Measurements from ENCODE around the gene NMD3. TPM values are rescaled to one million over a fixed set of nuclear protein-coding genes. Genes with fewer than 3 reads are reported as not detected.

NMD3 gene
- total RNA-seq, 1 experiment from 2014 or later, result 51.1 TPM

GRCh38 chr3:161215185-161215584, 5.9 kb upstream of the NMD3 start:
- ChIA-PET CTCF (no interaction called here), POLR2A (ENCODE audit: low non-redundant PET) (no interaction called here)
- Histone ChIP-seq H3K4me3 (ENCODE audit: low read depth, low read length, poor library complexity, severe bottlenecking) (no peak overlapping the region), H3K9me3 (ENCODE audit: low read depth, low read length, poor library complexity, severe bottlenecking) (no peaks in the 10 kb centered on the region), H3K27me3 (replicated peaks; ENCODE audit: insufficient read depth, low read depth, low read length, poor library complexity) (no peaks in the 10 kb centered on the region), H3K36me3 (ENCODE audit: insufficient read depth, low read length, poor library complexity, severe bottlenecking) (no peaks in the 10 kb centered on the region), H3K27ac (ENCODE audit: low read depth, low read length, poor library complexity, severe bottlenecking) (no peak overlapping the region), H3K4me1 (ENCODE audit: insufficient read depth, low read length, poor library complexity, severe bottlenecking) (no peaks in the 10 kb centered on the region)
- TF ChIP-seq CTCF (conservative IDR thresholded peaks at IDR 0.05; ENCODE audit: low read depth, low read length), result no peak
- no peak for TF ChIP-seq EZH2 (IDR thresholded peaks at IDR 0.05; ENCODE audit: borderline replicate concordance, low read depth, low read length, poor library complexity, severe bottlenecking)
- BruUV-seq (replicated peaks), result no TSS peak
- DNase-seq (ENCODE audit: low spot score), result no peak
- intact Hi-C loops (cut with micrococcal nuclease; ENCODE audit: unreplicated experiment), result no loop called here

- TF ChIP-seq EZH2 (IDR thresholded peaks at IDR 0.05; ENCODE audit: borderline replicate concordance, low read depth, low read length, poor library complexity, severe bottlenecking) (no peak), CTCF (conservative IDR thresholded peaks at IDR 0.05; ENCODE audit: low read depth, low read length) (no peak)
- Histone ChIP-seq H3K4me3 (ENCODE audit: low read depth, low read length, poor library complexity, severe bottlenecking) (no peak overlapping the region), H3K9me3 (ENCODE audit: low read depth, low read length, poor library complexity, severe bottlenecking) (no peaks in the 10 kb centered on the region), H3K27me3 (replicated peaks; ENCODE audit: insufficient read depth, low read depth, low read length, poor library complexity) (no peaks in the 10 kb centered on the region), H3K4me1 (ENCODE audit: insufficient read depth, low read length, poor library complexity, severe bottlenecking) (peaks cover 4% of the 10 kb centered on the region), H3K36me3 (ENCODE audit: insufficient read depth, low read length, poor library complexity, severe bottlenecking) (no peaks in the 10 kb centered on the region), H3K27ac (ENCODE audit: low read depth, low read length, poor library complexity, severe bottlenecking) (no peak overlapping the region)
- POLR2A ChIA-PET (ENCODE audit: low non-redundant PET), result no interaction called here
- CTCF ChIA-PET, result no interaction called here
- peak; percentile 55 for DNase-seq (ENCODE audit: low spot score)
- BruUV-seq (replicated peaks), result no TSS peak
- intact Hi-C loops (cut with micrococcal nuclease; ENCODE audit: unreplicated experiment), result no loop called here
These were observed 3.6 kb upstream of the NMD3 start for GRCh38 chr3:161217496-161217895.

- DNase-seq (ENCODE audit: low spot score), result no peak
- peaks cover 4% of the 10 kb centered on the region for H3K4me1 ChIP-seq (ENCODE audit: insufficient read depth, low read length, poor library complexity, severe bottlenecking)
- no peak overlapping the region for H3K4me3 ChIP-seq (ENCODE audit: low read depth, low read length, poor library complexity, severe bottlenecking)
- intact Hi-C loops (cut with micrococcal nuclease; ENCODE audit: unreplicated experiment), result no loop called here
- POLR2A ChIA-PET (ENCODE audit: low non-redundant PET), result no interaction called here
- CTCF ChIA-PET, result no interaction called here
- no peak for TF ChIP-seq EZH2 (IDR thresholded peaks at IDR 0.05; ENCODE audit: borderline replicate concordance, low read depth, low read length, poor library complexity, severe bottlenecking)
- H3K36me3 ChIP-seq (ENCODE audit: insufficient read depth, low read length, poor library complexity, severe bottlenecking), result no peaks in the 10 kb centered on the region
- no peaks in the 10 kb centered on the region for H3K9me3 ChIP-seq (ENCODE audit: low read depth, low read length, poor library complexity, severe bottlenecking)
- BruUV-seq (replicated peaks), result no TSS peak
- H3K27ac ChIP-seq (ENCODE audit: low read depth, low read length, poor library complexity, severe bottlenecking), result no peak overlapping the region
- no peaks in the 10 kb centered on the region for H3K27me3 ChIP-seq (replicated peaks; ENCODE audit: insufficient read depth, low read depth, low read length, poor library complexity)
These were observed 1.6 kb upstream of the NMD3 start for GRCh38 chr3:161219495-161219894.

- peaks cover 4% of the 10 kb centered on the region for H3K4me1 ChIP-seq (ENCODE audit: insufficient read depth, low read length, poor library complexity, severe bottlenecking)
- intact Hi-C loops (cut with micrococcal nuclease; ENCODE audit: unreplicated experiment), result no loop called here
- H3K27me3 ChIP-seq (replicated peaks; ENCODE audit: insufficient read depth, low read depth, low read length, poor library complexity), result no peaks in the 10 kb centered on the region
- no TSS peak for BruUV-seq (replicated peaks)
- CTCF ChIA-PET, result no interaction called here
- H3K36me3 ChIP-seq (ENCODE audit: insufficient read depth, low read length, poor library complexity, severe bottlenecking), result peaks cover 4% of the 10 kb centered on the region
- peak; percentile 47 for DNase-seq (ENCODE audit: low spot score)
- H3K27ac ChIP-seq (ENCODE audit: low read depth, low read length, poor library complexity, severe bottlenecking), result peak overlapping the region; percentile 95
- H3K9me3 ChIP-seq (ENCODE audit: low read depth, low read length, poor library complexity, severe bottlenecking), result no peaks in the 10 kb centered on the region
- H3K4me3 ChIP-seq (ENCODE audit: low read depth, low read length, poor library complexity, severe bottlenecking), result peak overlapping the region; percentile 97
- TF ChIP-seq EZH2 (IDR thresholded peaks at IDR 0.05; ENCODE audit: borderline replicate concordance, low read depth, low read length, poor library complexity, severe bottlenecking) (no peak), CTCF (conservative IDR thresholded peaks at IDR 0.05; ENCODE audit: low read depth, low read length) (no peak)
- POLR2A ChIA-PET (ENCODE audit: low non-redundant PET), result interaction anchor here (0.7 kb wide), 1 partner anchor 466 kb away, joined by 3 read pairs; no protein-coding TSS in a partner anchor
These were observed 892 bp downstream of the NMD3 start for GRCh38 chr3:161221806-161222600.

Data from A673 (cell line).